Endothelial cell (in vitro differentiated cells): ENCODE results near the gene RSPRY1. TPM values are rescaled to one million over a fixed set of nuclear protein-coding genes. Genes with fewer than 3 reads are reported as not detected.
"Not testable (repeated sequence)": the region's sequence is repeated elsewhere in the genome, so short reads cannot be mapped to it uniquely, and the experiment has no call there.

Experiments
- DNase-seq: peaks from one replicate; pipeline ENCODE4 v3.0.0; 2021; ENCODE audit warnings: low spot score
- H3K27ac Mint-ChIP-seq: one replicate; pipeline ENCODE4 v1.8.0; 2021; ENCODE audit warnings: mixed read lengths, inconsistent platforms; ENCODE audit not compliant: unreplicated experiment
- H3K27me3 Mint-ChIP-seq: one replicate; pipeline ENCODE4 v1.8.0; 2021; ENCODE audit warnings: mild to moderate bottlenecking, moderate library complexity, mixed read lengths, inconsistent platforms; ENCODE audit not compliant: unreplicated experiment
- H3K36me3 Mint-ChIP-seq: one replicate; pipeline ENCODE4 v1.8.0; 2021; ENCODE audit warnings: mild to moderate bottlenecking, low read depth, mixed read lengths, inconsistent platforms; ENCODE audit not compliant: unreplicated experiment
- H3K4me1 Mint-ChIP-seq: one replicate; pipeline ENCODE4 v1.8.0; 2021; ENCODE audit warnings: mild to moderate bottlenecking, mixed read lengths, inconsistent platforms; ENCODE audit not compliant: unreplicated experiment
- H3K4me3 Mint-ChIP-seq: one replicate; pipeline ENCODE4 v1.8.0; 2021; ENCODE audit warnings: mild to moderate bottlenecking, mixed read lengths, inconsistent platforms; ENCODE audit not compliant: unreplicated experiment
- H3K9me3 Mint-ChIP-seq: one replicate; pipeline ENCODE4 v1.8.0; 2021; ENCODE audit warnings: mixed read lengths, inconsistent platforms; ENCODE audit not compliant: unreplicated experiment
- total RNA-seq: library from RNA; stranded (reverse); fragmentation: NEBNext Ultra II Directional; extraction: Animal tissue kit (Norgen Biotek cat#: 25700); gene quantifications from one replicate; pipeline ENCODE4 v1.2.1, GENCODE V29; 2021; ENCODE audit not compliant: unreplicated experiment
- TF ChIP-seq, protein P1 (sequence below): fragments of 200-600 bp; sonication (generic); IDR thresholded peaks from one replicate; pipeline ENCODE4 v1.5.0; 2021; ENCODE audit warnings: antibody characterized with exemption; ENCODE audit not compliant: unreplicated experiment

Gene RSPRY1
- total RNA-seq, 1 donor from 2014 or later = 63.0 TPM

DNA sequence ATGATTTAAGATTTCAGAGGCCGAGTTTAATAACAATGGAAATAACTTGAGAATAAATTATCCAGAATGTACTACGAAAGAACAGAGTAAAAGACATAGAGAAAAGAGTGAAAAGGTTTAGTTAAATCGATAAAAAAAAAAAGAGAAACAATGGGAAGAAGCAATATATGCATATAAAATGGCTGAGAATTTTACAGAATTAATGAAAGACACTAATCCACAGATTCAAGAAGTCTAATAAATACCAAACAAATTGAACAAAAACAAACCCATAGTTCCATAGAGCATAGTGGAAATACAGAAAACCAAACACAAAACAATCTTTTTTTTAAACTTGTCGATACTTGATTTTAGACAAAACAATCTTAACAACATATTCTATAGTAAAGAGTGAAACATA, 2.0 kb upstream of the RSPRY1 start:
- Mint-ChIP-seq H3K27ac (peak overlapping the region; percentile 89), H3K27me3 (peaks cover 15% of the 10 kb centered on the region), H3K36me3 (peaks cover 6% of the 10 kb centered on the region), H3K4me1 (peaks cover 25% of the 10 kb centered on the region), H3K4me3 (peak overlapping the region; percentile 100), H3K9me3 (no peaks in the 10 kb centered on the region)
- no peak for DNase-seq
- TF ChIP-seq, protein P1, sequence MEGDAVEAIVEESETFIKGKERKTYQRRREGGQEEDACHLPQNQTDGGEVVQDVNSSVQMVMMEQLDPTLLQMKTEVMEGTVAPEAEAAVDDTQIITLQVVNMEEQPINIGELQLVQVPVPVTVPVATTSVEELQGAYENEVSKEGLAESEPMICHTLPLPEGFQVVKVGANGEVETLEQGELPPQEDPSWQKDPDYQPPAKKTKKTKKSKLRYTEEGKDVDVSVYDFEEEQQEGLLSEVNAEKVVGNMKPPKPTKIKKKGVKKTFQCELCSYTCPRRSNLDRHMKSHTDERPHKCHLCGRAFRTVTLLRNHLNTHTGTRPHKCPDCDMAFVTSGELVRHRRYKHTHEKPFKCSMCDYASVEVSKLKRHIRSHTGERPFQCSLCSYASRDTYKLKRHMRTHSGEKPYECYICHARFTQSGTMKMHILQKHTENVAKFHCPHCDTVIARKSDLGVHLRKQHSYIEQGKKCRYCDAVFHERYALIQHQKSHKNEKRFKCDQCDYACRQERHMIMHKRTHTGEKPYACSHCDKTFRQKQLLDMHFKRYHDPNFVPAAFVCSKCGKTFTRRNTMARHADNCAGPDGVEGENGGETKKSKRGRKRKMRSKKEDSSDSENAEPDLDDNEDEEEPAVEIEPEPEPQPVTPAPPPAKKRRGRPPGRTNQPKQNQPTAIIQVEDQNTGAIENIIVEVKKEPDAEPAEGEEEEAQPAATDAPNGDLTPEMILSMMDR = no peak

GRCh38 chr16:57184887-57185445, 1.2 kb upstream of the RSPRY1 start:
- peak overlapping the region; percentile 99 for H3K27ac Mint-ChIP-seq
- H3K4me3 Mint-ChIP-seq = peak overlapping the region; percentile 100
- peaks cover 6% of the 10 kb centered on the region for H3K36me3 Mint-ChIP-seq
- H3K4me1 Mint-ChIP-seq = peaks cover 28% of the 10 kb centered on the region
- H3K27me3 Mint-ChIP-seq = peaks cover 15% of the 10 kb centered on the region
- H3K9me3 Mint-ChIP-seq = no peaks in the 10 kb centered on the region
- no peak for DNase-seq
- TF ChIP-seq, protein P1 = no peak

GRCh38 chr16:57185446-57185944, 634 bp upstream of the RSPRY1 start:
- Mint-ChIP-seq H3K4me1 (peaks cover 28% of the 10 kb centered on the region), H3K36me3 (peaks cover 6% of the 10 kb centered on the region), H3K27me3 (peaks cover 15% of the 10 kb centered on the region), H3K27ac (peak overlapping the region; percentile 99), H3K9me3 (no peaks in the 10 kb centered on the region), H3K4me3 (peak overlapping the region; percentile 100)
- DNase-seq = peak; percentile 28
- TF ChIP-seq, protein P1 = no peak

DNA sequence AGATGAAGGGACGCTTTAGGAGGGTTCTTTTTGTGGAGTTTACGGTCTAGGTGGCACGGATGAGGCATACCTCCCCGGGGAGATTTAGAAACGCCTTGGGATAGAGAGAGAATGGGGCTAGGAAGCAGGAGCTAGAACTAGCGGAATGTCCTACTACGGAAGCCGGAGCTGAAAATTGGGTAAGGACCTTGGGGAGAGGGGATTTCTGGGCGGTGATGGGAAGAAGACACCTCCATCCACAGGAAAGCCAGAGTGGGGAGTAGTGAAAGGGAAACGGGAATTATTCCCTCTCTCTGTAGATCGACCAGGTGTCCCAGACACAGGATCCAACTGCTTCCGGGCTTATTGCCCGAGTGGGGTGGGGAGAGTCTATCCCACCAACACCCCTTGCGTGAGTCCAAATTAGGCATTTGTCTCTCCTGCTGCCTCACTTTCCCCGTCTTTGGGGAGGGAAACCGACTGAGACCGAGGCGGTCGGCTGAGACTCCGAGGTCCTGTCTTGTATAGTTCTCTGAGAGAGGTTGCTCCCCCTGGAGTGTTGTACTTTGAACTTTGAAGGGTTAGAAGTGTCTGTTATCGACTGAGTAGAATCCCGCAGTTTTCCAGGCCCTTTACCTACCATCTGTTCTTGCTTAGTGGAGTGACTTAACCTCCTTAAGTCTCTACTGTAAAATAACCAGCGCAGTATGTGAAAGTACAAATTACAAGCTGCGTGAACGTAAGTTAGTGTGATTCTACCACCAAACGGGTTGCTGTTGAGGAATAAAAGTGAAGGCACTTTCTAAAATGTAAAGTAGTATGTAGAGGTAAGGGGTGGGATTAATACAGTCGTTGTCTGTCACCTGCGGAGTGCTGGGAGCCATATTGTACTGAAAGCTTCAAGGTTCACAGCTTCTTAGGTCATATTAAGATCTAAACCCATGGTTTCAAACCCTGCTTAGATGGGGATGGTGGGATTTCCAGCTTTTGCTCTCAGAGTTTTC, 1.0 kb downstream of the RSPRY1 start:
- peak overlapping the region; percentile 99 for H3K27ac Mint-ChIP-seq
- peaks cover 6% of the 10 kb centered on the region for H3K36me3 Mint-ChIP-seq
- H3K4me3 Mint-ChIP-seq = peak overlapping the region; percentile 100
- peaks cover 35% of the 10 kb centered on the region for H3K4me1 Mint-ChIP-seq
- TF ChIP-seq, protein P1 = no peak
- peak; percentile 31 for DNase-seq
- H3K9me3 Mint-ChIP-seq = no peaks in the 10 kb centered on the region
- peaks cover 15% of the 10 kb centered on the region for H3K27me3 Mint-ChIP-seq

DNA sequence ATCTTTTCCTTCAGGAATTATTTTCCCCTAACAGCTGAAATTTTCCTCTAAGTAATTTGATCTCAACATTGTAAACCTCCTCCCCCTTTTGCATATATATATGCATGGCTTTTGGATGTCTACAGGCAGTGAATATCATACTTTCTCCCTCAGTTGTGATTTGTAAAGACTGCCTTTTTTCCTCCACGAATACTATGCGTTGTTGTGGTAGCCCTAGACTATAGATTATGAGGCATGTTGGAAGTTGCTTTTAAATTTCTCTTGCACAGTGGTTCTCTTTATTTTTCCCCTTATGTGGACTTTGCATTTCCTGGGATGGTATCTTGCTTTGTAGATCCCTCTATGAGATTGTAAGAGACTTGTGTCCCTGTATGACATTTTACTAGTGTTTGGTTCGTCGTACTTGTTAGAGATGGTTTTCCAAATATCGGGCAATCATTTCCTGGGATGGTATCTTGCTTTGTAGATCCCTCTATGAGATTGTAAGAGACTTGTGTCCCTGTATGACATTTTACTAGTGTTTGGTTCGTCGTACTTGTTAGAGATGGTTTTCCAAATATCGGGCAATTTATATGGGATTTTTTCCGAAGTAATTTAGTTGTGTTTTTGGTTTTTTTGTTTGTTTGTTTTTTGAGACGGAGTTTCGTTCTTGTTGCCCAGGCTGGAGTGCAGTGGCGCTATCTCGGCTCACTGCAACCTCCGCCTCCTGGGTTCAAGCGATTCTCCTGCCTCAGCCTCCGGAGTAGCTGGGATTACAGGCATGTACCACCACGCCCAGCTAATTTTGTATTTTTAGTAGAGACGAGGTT, 2.0 kb downstream of the RSPRY1 start:
- Mint-ChIP-seq H3K4me1 (peaks cover 40% of the 10 kb centered on the region), H3K27ac (peak overlapping the region; percentile 32), H3K4me3 (peak overlapping the region; percentile 100), H3K27me3 (peaks cover 15% of the 10 kb centered on the region)
- H3K9me3 Mint-ChIP-seq, H3K36me3 Mint-ChIP-seq, DNase-seq: not testable (repeated sequence)
